Body of pancreas (tissue), 4 donors: ENCODE measurements around the gene RNF8. TPM values are rescaled to one million over a fixed set of nuclear protein-coding genes. Genes with fewer than 3 reads are reported as not detected.

Source experiments
- ATAC-seq: fragments of 150-250 bp; one replicate; pipeline ENCODE4 v1.9.1; 2016
- DNase-seq, 4 donors: peaks; one replicate each; pipeline ENCODE4 v3.0.0-alpha.2; 2019
- H3K27ac ChIP-seq, 4 donors: fragments of 200-600 bp; sonication (generic); 1 replicate in 3 of 4; 2 replicates in 1 of 4; pipeline versions ENCODE4 v1.5.1 to v1.6.1; 2016 to 2019; ENCODE audit warnings: mild to moderate bottlenecking in 1 of 4, mixed read lengths in 1 of 4, moderate library complexity in 1 of 4
- H3K27me3 ChIP-seq, 2 donors: fragments of 200-600 bp; sonication (generic); one replicate each; pipeline ENCODE4 v1.6.0; 2016; ENCODE audit warnings: mild to moderate bottlenecking in 1 of 2
- H3K36me3 ChIP-seq, 2 donors: fragments of 200-600 bp; sonication (generic); replicated peaks in 1 of 2; 2 replicates each; pipeline ENCODE4 v1.5.1; 2016; ENCODE audit warnings: low read depth in 2 of 2; ENCODE audit not compliant: insufficient read depth in 1 of 2
- H3K4me1 ChIP-seq: fragments of 200-600 bp; sonication (generic); one replicate; pipeline ENCODE4 v1.6.0; 2016
- H3K4me3 ChIP-seq, 2 donors: fragments of 200-600 bp; sonication (generic); 1 replicate in 1 of 2; 2 replicates in 1 of 2; pipeline ENCODE4 v1.5.1; 2016 to 2019
- H3K9me3 ChIP-seq, 3 donors: fragments of 200-600 bp; sonication (generic); 1 replicate in 2 of 3; 2 replicates in 1 of 3; pipeline ENCODE4 v1.5.1; 2016
- CTCF ChIP-seq, 7 experiments: fragments of 450-650 bp in 4 of 7; fragments of 200-600 bp in 3 of 7; sonication (generic) in 3 of 7; IDR thresholded peaks; one replicate each; pipeline ENCODE4 v1.5.1; 2016 to 2019; ENCODE audit warnings: antibody characterized with exemption in 7 of 7
- POLR2A ChIP-seq, 3 donors: fragments of 450-650 bp; IDR thresholded peaks; one replicate each; pipeline ENCODE4 v1.6.1; 2016; ENCODE audit warnings: antibody characterized with exemption in 3 of 3, mild to moderate bottlenecking in 2 of 3
- WGBS, 2 donors: methylation state at CpG; one replicate each; pipeline ENCODE4 v1.1.5; 2017; 5-methylcytosine and 5-hydroxymethylcytosine counted together
- intact Hi-C: fragments of 100-400 bp; cut with DNase I; formaldehyde crosslinking; loops from one replicate; pipeline ENCODE4 v1.15.1; 2023
- total RNA-seq, 2 donors: library from RNA; depleted of rRNA; stranded (reverse); fragments of >200 nt; gene quantifications; one replicate each; pipeline ENCODE4 v1.1.0, GENCODE V29; 2016

RNF8 gene
- total RNA-seq, 2 donors from 2014 or later, result 6.0 to 15.5 TPM

- intact Hi-C loops, result no loop called here
- no peak for TF ChIP-seq POLR2A (IDR thresholded peaks at IDR 0.05)
- TF ChIP-seq CTCF (IDR thresholded peaks at IDR 0.05), result no peak
- Histone ChIP-seq H3K27me3 (no peaks in the 10 kb centered on the region), H3K27ac (no peak overlapping the region), H3K9me3 (no peaks in the 10 kb centered on the region), H3K4me1 (no peaks in the 10 kb centered on the region), H3K4me3 (no peak overlapping the region), H3K36me3 (peaks cover 6 to 14% of the 10 kb centered on the region in 2 donors)
- WGBS, 2 donors, result 93 to 98% methylated on average over 6 to 7 of the region's 7 CpGs
- no peak for ATAC-seq
- no peak for DNase-seq
Observed at GRCh38 chr6:37316071-37316470, 37.7 kb upstream of the RNF8 start.

- 83 to 84% methylated on average over 5 of the region's 5 CpGs for WGBS, 2 donors
- no peak for DNase-seq
- Histone ChIP-seq H3K4me1 (no peaks in the 10 kb centered on the region), H3K27me3 (no peaks in the 10 kb centered on the region), H3K9me3 (no peaks in the 10 kb centered on the region), H3K4me3 (no peak overlapping the region), H3K36me3 (peaks cover 6 to 14% of the 10 kb centered on the region in 2 donors), H3K27ac (no peak overlapping the region)
- no peak for ATAC-seq
- intact Hi-C loops, result no loop called here
- TF ChIP-seq CTCF (IDR thresholded peaks at IDR 0.05), result no peak
- no peak for TF ChIP-seq POLR2A (IDR thresholded peaks at IDR 0.05)
Observed at GRCh38 chr6:37317312-37318038, 36.3 kb upstream of the RNF8 start.

- H3K9me3 ChIP-seq, result no peaks in the 10 kb centered on the region
- TF ChIP-seq POLR2A (IDR thresholded peaks at IDR 0.05) (no peak), CTCF (IDR thresholded peaks at IDR 0.05) (no peak)
- 81 to 83% methylated on average over 3 of the region's 3 CpGs for WGBS, 2 donors
- no peaks in the 10 kb centered on the region for H3K27me3 ChIP-seq
- H3K4me1 ChIP-seq, result no peaks in the 10 kb centered on the region
- ATAC-seq, result no peak
- no peak overlapping the region for H3K27ac ChIP-seq
- intact Hi-C loops, result no loop called here
- no peak for DNase-seq
- no peak overlapping the region for H3K4me3 ChIP-seq
- peaks cover 6 to 7% of the 10 kb centered on the region in 2 donors for H3K36me3 ChIP-seq
Observed at GRCh38 chr6:37319156-37319555, 34.6 kb upstream of the RNF8 start.

GRCh38 chr6:37319856-37320480, 33.8 kb upstream of the RNF8 start:
- intact Hi-C loops, result no loop called here

More at GRCh38 chr6:37319856-37320480, 33.8 kb upstream of the RNF8 start:
- TF ChIP-seq POLR2A (IDR thresholded peaks at IDR 0.05) (no peak), CTCF (IDR thresholded peaks at IDR 0.05) (no peak)
- Histone ChIP-seq H3K36me3 (peaks cover 5 to 6% of the 10 kb centered on the region in 2 donors), H3K27me3 (no peaks in the 10 kb centered on the region), H3K4me1 (no peaks in the 10 kb centered on the region), H3K9me3 (no peaks in the 10 kb centered on the region), H3K27ac (no peak overlapping the region), H3K4me3 (no peak overlapping the region)
- 77 to 88% methylated on average over 4 of the region's 4 CpGs for WGBS, 2 donors
- DNase-seq (no peak), ATAC-seq (no peak)
